Amygdala (tissue), 56 donors: ENCODE measurements around the gene PARP3.

Source experiments
- DNase-seq, 56 donors: peaks; one replicate each; lab custom pipeline; 2025; lab: John Stamatoyannopoulos, UW

The PARP3 gene

GRCh38 chr3:51946796-51947195, 4.6 kb downstream of the PARP3 start:
- no peak for DNase-seq

GRCh38 chr3:51947215-51947900, 5.2 kb downstream of the PARP3 start:
- no peak for DNase-seq

GRCh38 chr3:51948016-51948580, 5.9 kb downstream of the PARP3 start:
- no peak for DNase-seq

GRCh38 chr3:51949121-51949520, 7.0 kb downstream of the PARP3 start:
- DNase-seq, result no peak

GRCh38 chr3:51950899-51951298, 8.7 kb downstream of the PARP3 start:
- DNase-seq, result no peak

- DNase-seq, result no peak
These were observed 11.3 kb downstream of the PARP3 start for GRCh38 chr3:51953445-51953844.

- no peak for DNase-seq
These were observed 11.9 kb downstream of the PARP3 start for GRCh38 chr3:51954105-51954504.

- no peak for DNase-seq
These were observed 12.6 kb downstream of the PARP3 start for GRCh38 chr3:51954713-51955112.

- peak in 54 of 56 donors; percentile 22 to 94 (median 74) for DNase-seq
These were observed 13.2 kb downstream of the PARP3 start, which contains the start of gene GPR62 for GRCh38 chr3:51955175-51955892. TSS of gene GPR62 (plus strand) at chr3:51955381. CDS start at chr3:51955653, 272 bp downstream.

GRCh38 chr3:51955893-51956770, 14.0 kb downstream of the PARP3 start:
- DNase-seq, result peak in 38 of 56 donors; percentile 29 to 79 (median 62)

GRCh38 chr3:51957520-51958205, 15.5 kb downstream of the PARP3 start:
- no peak for DNase-seq

- DNase-seq, result no peak
These were observed 16.7 kb downstream of the PARP3 start for GRCh38 chr3:51958603-51959521.

GRCh38 chr3:51959651-51960050, 17.5 kb downstream of the PARP3 start:
- no peak for DNase-seq

GRCh38 chr3:51960386-51960785, 18.2 kb downstream of the PARP3 start:
- DNase-seq, result no peak

- no peak for DNase-seq
These were observed 18.8 kb downstream of the PARP3 start for GRCh38 chr3:51961011-51961410.

- DNase-seq, result no peak
These were observed 19.7 kb downstream of the PARP3 start for GRCh38 chr3:51961602-51962569.

- peak in 13 of 56 donors; percentile 11 to 62 (median 31) for DNase-seq
These were observed 20.8 kb downstream of the PARP3 start for GRCh38 chr3:51962854-51963530.
